T-cell (primary cell): ENCODE results near the gene PTCHD4. TPM values are rescaled to one million over a fixed set of nuclear protein-coding genes. Genes with fewer than 3 reads are reported as not detected.

Source experiments
- ATAC-seq, 4 experiments: fragments of 200-7000 bp in 3 of 4; fragments of 150-1000 bp in 1 of 4; cut with Tn5 transposase; replicated peaks in 1 of 4; 1 replicate in 3 of 4; 2 replicates in 1 of 4; pipeline ENCODE4 v1.10.0; 2021; ENCODE audit warnings: moderate library complexity in 3 of 4, mild to moderate bottlenecking in 2 of 4, moderate number of reproducible peaks in 1 of 4
- CTCF ChIA-PET, 2 donors: fragments of 300-600 bp; sonication (Branson Sonifier 250); formaldehyde crosslinking; loops; one replicate each; lab custom pipeline; 2022; ENCODE audit warnings: antibody characterized with exemption in 2 of 2; lab: Charles Lee
- POLR2A ChIA-PET, 2 donors: fragments of 300-600 bp; sonication (Branson Sonifier 250); formaldehyde crosslinking; loops; one replicate each; lab custom pipeline; 2022; ENCODE audit warnings: antibody characterized with exemption in 2 of 2; lab: Charles Lee
- DNase-seq, 35 experiments: peaks; one replicate each; pipeline versions ENCODE4 v3.0.0 to v3.0.0-alpha.2; 2013 to 2023
- H3K27ac ChIP-seq: one replicate; pipeline ENCODE4 v1.5.1; 2013; ENCODE audit warnings: low read length
- H3K27me3 ChIP-seq, 2 experiments: replicated peaks in 1 of 2; 1 replicate in 1 of 2; 2 replicates in 1 of 2; pipeline versions ENCODE4 v1.6.1 to v1.7.0; 2013; ENCODE audit warnings: low read length in 1 of 2, mixed read lengths in 1 of 2; ENCODE audit not compliant: control insufficient read depth in 2 of 2, insufficient read depth in 2 of 2; ENCODE audit errors: extremely low read depth in 1 of 2
- H3K36me3 ChIP-seq, 2 donors: 1 replicate in 1 of 2; 2 replicates in 1 of 2; pipeline versions ENCODE4 v1.6.1 to v1.7.0; 2013; ENCODE audit warnings: low read length in 1 of 2; ENCODE audit not compliant: control insufficient read depth in 2 of 2, insufficient read depth in 1 of 2; ENCODE audit errors: extremely low read depth in 1 of 2
- H3K4me1 ChIP-seq, 2 experiments: 1 replicate in 1 of 2; 2 replicates in 1 of 2; pipeline versions ENCODE4 v1.6.1 to v1.7.0; 2013; ENCODE audit warnings: low read length in 2 of 2, mixed read lengths in 1 of 2; ENCODE audit not compliant: insufficient read depth in 2 of 2, control insufficient read depth in 1 of 2; ENCODE audit errors: extremely low read depth in 1 of 2
- H3K4me3 ChIP-seq, 2 donors: 1 replicate in 1 of 2; 2 replicates in 1 of 2; pipeline versions ENCODE4 v1.5.1 to v1.7.0; 2013; ENCODE audit warnings: mild to moderate bottlenecking in 2 of 2, low read length in 1 of 2, moderate library complexity in 1 of 2; ENCODE audit not compliant: control insufficient read depth in 1 of 2; ENCODE audit errors: extremely low read depth in 1 of 2
- H3K9me3 ChIP-seq: 2 replicates; pipeline ENCODE4 v1.7.0; 2013
- H3K27ac Mint-ChIP-seq, 2 donors: one replicate each; pipeline ENCODE4 v1.8.0; 2020 to 2021; ENCODE audit warnings: mild to moderate bottlenecking in 2 of 2, mixed read lengths in 2 of 2
- H3K27me3 Mint-ChIP-seq, 2 donors: one replicate each; pipeline ENCODE4 v1.8.0; 2021 to 2022; ENCODE audit warnings: mixed read lengths in 2 of 2
- H3K36me3 Mint-ChIP-seq: one replicate; pipeline ENCODE4 v1.8.0; 2021; ENCODE audit warnings: mixed read lengths
- H3K4me1 Mint-ChIP-seq, 3 donors: one replicate each; pipeline ENCODE4 v1.8.0; 2020 to 2022; ENCODE audit warnings: mixed read lengths in 3 of 3, mild to moderate bottlenecking in 1 of 3
- H3K4me3 Mint-ChIP-seq, 3 donors: one replicate each; pipeline ENCODE4 v1.8.0; 2020 to 2022; ENCODE audit warnings: mild to moderate bottlenecking in 3 of 3, mixed read lengths in 3 of 3, moderate library complexity in 3 of 3
- H3K9me3 Mint-ChIP-seq, 3 donors: one replicate each; pipeline ENCODE4 v1.8.0; 2020 to 2022; ENCODE audit warnings: mixed read lengths in 3 of 3
- WGBS: methylation state at CpG from one replicate; pipeline ENCODE4 v1.1.5; 2013; ENCODE audit warnings: missing lambda C conversion rate; ENCODE audit not compliant: insufficient coverage; 5-methylcytosine and 5-hydroxymethylcytosine counted together
- total RNA-seq, 35 experiments: library from RNA in 6 of 35; stranded (reverse) in 6 of 35; fragments of 120-200 nt in 1 of 35; gene quantifications; one replicate each; pipeline versions ENCODE4 v1.2.1 to v1.2.4 and lab custom pipeline; 2013 to 2026

PTCHD4 gene
- total RNA-seq (not detected), total RNA-seq (lab: John Stamatoyannopoulos, UW) (0 to 0.17 (median 0) reads per million in 29 experiments)
- total RNA-seq (2013) = not detected

GRCh38 chr6:48111143-48111506 is at the start of gene PTCHD4:
TSS of gene PTCHD4 (minus strand) at chr6:48111197. CDS start at chr6:48068957, 42,240 bp downstream.
- ATAC-seq (no peak), DNase-seq (no peak)
- Mint-ChIP-seq H3K4me3 (no peak within 1 kb of the TSS), H3K9me3 (no peaks in the 10 kb centered on the region), H3K27me3 (no peaks in the 10 kb centered on the region), H3K36me3 (no peaks in the 10 kb centered on the region), H3K27ac (no peak within 1 kb of the TSS), H3K4me1 (no peaks in the 10 kb centered on the region)
- no peaks in the 10 kb centered on the region for H3K36me3 ChIP-seq
- H3K4me3 ChIP-seq = no peak within 1 kb of the TSS
- no CpG with 5 or more reads among the region's 1 CpG for WGBS
- H3K27ac ChIP-seq = no peak within 1 kb of the TSS
- no peaks in the 10 kb centered on the region for H3K27me3 ChIP-seq
- POLR2A ChIA-PET = no interaction called here
- H3K9me3 ChIP-seq = no peaks in the 10 kb centered on the region
- CTCF ChIA-PET = no interaction called here
- no peaks in the 10 kb centered on the region for H3K4me1 ChIP-seq

GRCh38 chr6:48151142-48151541 is 40.1 kb upstream of the PTCHD4 start:
- Mint-ChIP-seq H3K27me3 (no peaks in the 10 kb centered on the region), H3K36me3 (no peaks in the 10 kb centered on the region), H3K4me1 (no peaks in the 10 kb centered on the region), H3K4me3 (no peak overlapping the region), H3K27ac (no peak overlapping the region), H3K9me3 (peaks cover 27 to 41% (median 29%) of the 10 kb centered on the region in 3 donors)
- H3K27me3 ChIP-seq = no peaks in the 10 kb centered on the region
- DNase-seq = no peak
- ATAC-seq = no peak
- H3K9me3 ChIP-seq = no peaks in the 10 kb centered on the region
- ChIA-PET CTCF (no interaction called here), POLR2A (no interaction called here)
- no peaks in the 10 kb centered on the region for H3K4me1 ChIP-seq
- H3K4me3 ChIP-seq = no peak overlapping the region
- H3K27ac ChIP-seq = no peak overlapping the region
- 86% methylated on average over 1 of the region's 2 CpGs for WGBS
- no peaks in the 10 kb centered on the region for H3K36me3 ChIP-seq

GRCh38 chr6:48150701-48151100 is 39.7 kb upstream of the PTCHD4 start:
- CTCF ChIA-PET = no interaction called here
- no peaks in the 10 kb centered on the region for H3K27me3 Mint-ChIP-seq
- H3K9me3 Mint-ChIP-seq = peaks cover 27 to 41% (median 29%) of the 10 kb centered on the region in 3 donors
- DNase-seq (no peak), ATAC-seq (no peak)
- no peaks in the 10 kb centered on the region for H3K36me3 ChIP-seq
- no peak overlapping the region for H3K27ac ChIP-seq
- no peak overlapping the region for H3K4me3 Mint-ChIP-seq
- H3K4me1 Mint-ChIP-seq = no peaks in the 10 kb centered on the region
- H3K27ac Mint-ChIP-seq = no peak overlapping the region
- POLR2A ChIA-PET = no interaction called here
- no peak overlapping the region for H3K4me3 ChIP-seq
- no peaks in the 10 kb centered on the region for H3K36me3 Mint-ChIP-seq
- whole genome bisulfite sequencing = no CpG with 5 or more reads among the region's 2 CpGs
- no peaks in the 10 kb centered on the region for H3K27me3 ChIP-seq
- no peaks in the 10 kb centered on the region for H3K9me3 ChIP-seq
- H3K4me1 ChIP-seq = no peaks in the 10 kb centered on the region

- H3K4me3 ChIP-seq = no peak overlapping the region
- Mint-ChIP-seq H3K27me3 (no peaks in the 10 kb centered on the region), H3K4me3 (no peak overlapping the region), H3K9me3 (peaks cover 6 to 23% (median 22%) of the 10 kb centered on the region in 3 donors), H3K4me1 (no peaks in the 10 kb centered on the region), H3K27ac (no peak overlapping the region), H3K36me3 (no peaks in the 10 kb centered on the region)
- no peaks in the 10 kb centered on the region for H3K36me3 ChIP-seq
- no peaks in the 10 kb centered on the region for H3K4me1 ChIP-seq
- ChIA-PET POLR2A (no interaction called here), CTCF (no interaction called here)
- DNase-seq = no peak
- H3K27ac ChIP-seq = no peak overlapping the region
- H3K27me3 ChIP-seq = no peaks in the 10 kb centered on the region
- no peaks in the 10 kb centered on the region for H3K9me3 ChIP-seq
- no peak for ATAC-seq
Observed at GRCh38 chr6:48147051-48147450, 36.1 kb upstream of the PTCHD4 start.

- H3K36me3 ChIP-seq = no peaks in the 10 kb centered on the region
- no peaks in the 10 kb centered on the region for H3K27me3 ChIP-seq
- no peak overlapping the region for H3K27ac Mint-ChIP-seq
- no peak overlapping the region for H3K27ac ChIP-seq
- no peak overlapping the region for H3K4me3 Mint-ChIP-seq
- no peaks in the 10 kb centered on the region for H3K27me3 Mint-ChIP-seq
- H3K9me3 ChIP-seq = no peaks in the 10 kb centered on the region
- no peaks in the 10 kb centered on the region for H3K36me3 Mint-ChIP-seq
- ATAC-seq (no peak), DNase-seq (no peak)
- H3K4me3 ChIP-seq = no peak overlapping the region
- no CpG with 5 or more reads among the region's 3 CpGs for WGBS
- H3K4me1 Mint-ChIP-seq = no peaks in the 10 kb centered on the region
- no peaks in the 10 kb centered on the region for H3K4me1 ChIP-seq
- ChIA-PET CTCF (no interaction called here), POLR2A (no interaction called here)
- H3K9me3 Mint-ChIP-seq = peaks cover 0 to 5% (median 5%) of the 10 kb centered on the region in 3 donors
Observed at GRCh38 chr6:48144021-48144420, 33.0 kb upstream of the PTCHD4 start.

- no peaks in the 10 kb centered on the region for H3K4me1 ChIP-seq
- H3K27ac Mint-ChIP-seq = no peak overlapping the region
- H3K27ac ChIP-seq = no peak overlapping the region
- H3K27me3 ChIP-seq = no peaks in the 10 kb centered on the region
- no peaks in the 10 kb centered on the region for H3K36me3 Mint-ChIP-seq
- H3K9me3 Mint-ChIP-seq = no peaks in the 10 kb centered on the region
- no peaks in the 10 kb centered on the region for H3K9me3 ChIP-seq
- ATAC-seq (no peak), DNase-seq (no peak)
- POLR2A ChIA-PET = no interaction called here
- no peak overlapping the region for H3K4me3 ChIP-seq
- H3K4me1 Mint-ChIP-seq = no peaks in the 10 kb centered on the region
- no CpG with 5 or more reads among the region's 2 CpGs for WGBS
- CTCF ChIA-PET = no interaction called here
- no peaks in the 10 kb centered on the region for H3K27me3 Mint-ChIP-seq
- no peak overlapping the region for H3K4me3 Mint-ChIP-seq
- no peaks in the 10 kb centered on the region for H3K36me3 ChIP-seq
Observed at GRCh38 chr6:48141975-48142374, 31.0 kb upstream of the PTCHD4 start.
